Activated B cell treated with CpG ODN at 0.5 μM for 24 hours (primary cell): ENCODE results near the gene SCAMP4. TPM values are rescaled to one million over a fixed set of nuclear protein-coding genes. Genes with fewer than 3 reads are reported as not detected.

Source experiments
- ATAC-seq: fragments of 200-7000 bp; cut with Tn5 transposase; one replicate; pipeline ENCODE4 v1.10.0; 2021; ENCODE audit warnings: low read depth, mild to moderate bottlenecking, moderate library complexity
- CTCF ChIA-PET: fragments of 350-600 bp; sonication (Branson Sonifier 250); formaldehyde crosslinking; loops from one replicate; lab custom pipeline; 2021; ENCODE audit warnings: antibody characterized with exemption; lab: Charles Lee
- POLR2A ChIA-PET: fragments of 350-600 bp; sonication (Branson Sonifier 250); formaldehyde crosslinking; loops from one replicate; lab custom pipeline; 2021; ENCODE audit warnings: antibody characterized with exemption; lab: Charles Lee
- DNase-seq: peaks from one replicate; pipeline ENCODE4 v3.0.0; 2022
- H3K27ac Mint-ChIP-seq: one replicate; pipeline ENCODE4 v1.8.0; 2020; ENCODE audit warnings: mixed read lengths
- H3K27me3 Mint-ChIP-seq: one replicate; pipeline ENCODE4 v1.8.0; 2021; ENCODE audit warnings: mixed read lengths
- H3K36me3 Mint-ChIP-seq: one replicate; pipeline ENCODE4 v1.8.0; 2021; ENCODE audit warnings: low read depth, mixed read lengths
- H3K4me1 Mint-ChIP-seq: one replicate; pipeline ENCODE4 v1.8.0; 2021; ENCODE audit warnings: mixed read lengths
- H3K4me3 Mint-ChIP-seq: one replicate; pipeline ENCODE4 v1.8.0; 2020; ENCODE audit warnings: mild to moderate bottlenecking, mixed read lengths
- H3K9me3 Mint-ChIP-seq: one replicate; pipeline ENCODE4 v1.8.0; 2020; ENCODE audit warnings: mixed read lengths
- intact Hi-C: fragments of 100-400 bp; cut with micrococcal nuclease; formaldehyde crosslinking; loops from one replicate; pipeline ENCODE4 v1.15.1; 2024
- total RNA-seq: library from RNA; stranded (reverse); gene quantifications from 2 replicates; pipeline ENCODE4 v1.2.3, GENCODE V29; 2022
- TF ChIP-seq, protein P1 (sequence below): fragments of 200-600 bp; IDR thresholded peaks from one replicate; pipeline ENCODE4 v1.8.0; 2022; ENCODE audit warnings: antibody characterized with exemption, mild to moderate bottlenecking

The SCAMP4 gene
- total RNA-seq, 1 donor from 2014 or later: 59.7 TPM

DNA sequence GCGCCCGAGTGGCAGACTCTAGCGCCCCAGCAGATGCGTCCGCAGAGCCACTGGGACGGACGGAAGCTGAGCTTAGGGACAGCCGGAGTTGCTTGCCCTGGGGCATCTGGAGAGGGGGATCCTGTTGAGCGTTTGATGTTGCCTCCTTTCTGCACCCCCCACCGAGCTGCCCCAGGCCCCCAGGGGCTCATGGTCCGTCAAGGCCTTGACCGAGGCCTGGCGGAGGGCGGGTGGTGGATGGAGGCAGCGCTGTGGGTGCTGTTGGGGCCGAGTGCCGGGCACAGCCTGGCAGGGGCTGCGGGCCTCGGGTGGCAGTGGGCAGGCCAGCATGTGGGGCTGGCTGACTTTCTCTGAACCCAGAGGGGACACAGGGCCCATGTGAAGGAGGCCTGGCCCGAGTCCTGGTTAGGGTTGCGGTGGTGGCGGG is 38.5 kb downstream of the SCAMP4 start:
- Mint-ChIP-seq H3K4me3 (peak overlapping the region; percentile 91), H3K9me3 (no peaks in the 10 kb centered on the region), H3K27me3 (no peaks in the 10 kb centered on the region), H3K27ac (peak overlapping the region; percentile 96), H3K36me3 (peaks cover 13% of the 10 kb centered on the region), H3K4me1 (peaks cover 50% of the 10 kb centered on the region)
- no peak for DNase-seq
- no peak for ATAC-seq
- CTCF ChIA-PET: interaction anchor here (1.1 to 1.6 kb wide), 2 partner anchors 14 to 79 kb away, joined by 4 to 5 read pairs; no protein-coding TSS in a partner anchor
- POLR2A ChIA-PET: interaction anchor here (1.2 to 2.2 kb wide), 4 partner anchors 11 to 151 kb away, joined by 3 to 15 read pairs (median 6); no protein-coding TSS in a partner anchor
- TF ChIP-seq, protein P1, sequence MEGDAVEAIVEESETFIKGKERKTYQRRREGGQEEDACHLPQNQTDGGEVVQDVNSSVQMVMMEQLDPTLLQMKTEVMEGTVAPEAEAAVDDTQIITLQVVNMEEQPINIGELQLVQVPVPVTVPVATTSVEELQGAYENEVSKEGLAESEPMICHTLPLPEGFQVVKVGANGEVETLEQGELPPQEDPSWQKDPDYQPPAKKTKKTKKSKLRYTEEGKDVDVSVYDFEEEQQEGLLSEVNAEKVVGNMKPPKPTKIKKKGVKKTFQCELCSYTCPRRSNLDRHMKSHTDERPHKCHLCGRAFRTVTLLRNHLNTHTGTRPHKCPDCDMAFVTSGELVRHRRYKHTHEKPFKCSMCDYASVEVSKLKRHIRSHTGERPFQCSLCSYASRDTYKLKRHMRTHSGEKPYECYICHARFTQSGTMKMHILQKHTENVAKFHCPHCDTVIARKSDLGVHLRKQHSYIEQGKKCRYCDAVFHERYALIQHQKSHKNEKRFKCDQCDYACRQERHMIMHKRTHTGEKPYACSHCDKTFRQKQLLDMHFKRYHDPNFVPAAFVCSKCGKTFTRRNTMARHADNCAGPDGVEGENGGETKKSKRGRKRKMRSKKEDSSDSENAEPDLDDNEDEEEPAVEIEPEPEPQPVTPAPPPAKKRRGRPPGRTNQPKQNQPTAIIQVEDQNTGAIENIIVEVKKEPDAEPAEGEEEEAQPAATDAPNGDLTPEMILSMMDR: no peak
- intact Hi-C loops: loop anchor here (2.0 kb wide), 2 partner anchors 47 to 71 kb away; partner anchors contain the start of gene BTBD2

DNA sequence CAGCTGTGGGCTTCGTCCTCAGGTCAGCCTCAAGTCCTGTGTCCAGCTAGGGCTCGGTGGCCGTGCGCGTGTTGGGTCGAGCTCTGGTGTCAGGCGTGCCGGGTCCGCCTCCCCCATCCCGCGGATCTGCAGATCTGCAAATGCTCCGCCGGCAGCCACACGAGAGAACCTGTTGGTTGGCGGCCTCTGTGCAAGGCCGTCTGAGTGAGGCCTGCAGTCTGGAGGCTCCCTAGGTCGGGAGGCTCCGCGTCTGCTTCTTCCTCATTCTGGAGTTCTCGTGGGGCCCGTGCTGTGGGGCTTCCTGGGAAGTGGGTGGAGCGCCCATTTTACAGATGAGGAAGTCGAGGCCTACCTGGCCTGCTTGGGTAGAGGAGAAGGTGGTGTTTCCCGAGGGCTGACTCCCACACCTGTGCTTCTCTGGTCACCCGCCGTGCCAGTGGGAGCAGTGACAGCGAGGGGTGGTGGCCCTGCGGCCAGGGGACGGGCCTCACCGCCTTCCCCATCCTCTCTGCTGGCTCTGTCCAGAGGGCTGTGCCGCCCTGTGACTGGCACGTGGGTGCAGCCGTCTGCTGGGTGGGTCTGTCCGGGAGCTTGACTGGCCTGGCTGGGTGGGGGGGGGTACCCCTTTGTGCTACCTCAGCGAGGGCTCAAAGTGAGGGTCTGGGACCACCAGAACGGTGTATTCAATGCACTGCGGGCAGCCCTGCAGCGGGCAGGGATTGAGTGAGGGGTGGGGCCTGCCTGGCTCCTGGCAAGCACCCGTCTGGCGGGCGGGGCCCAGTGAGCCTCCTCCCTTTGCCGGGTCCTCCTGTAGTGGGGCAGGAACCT is 39.1 kb downstream of the SCAMP4 start:
- no peaks in the 10 kb centered on the region for H3K27me3 Mint-ChIP-seq
- ChIA-PET CTCF (interaction anchor here (1.1 to 1.6 kb wide), 2 partner anchors 14 to 80 kb away, joined by 4 to 5 read pairs; no protein-coding TSS in a partner anchor), POLR2A (interaction anchor here (1.2 kb wide), 1 partner anchor 108 kb away, joined by 3 read pairs; no protein-coding TSS in a partner anchor)
- ATAC-seq (no peak), DNase-seq (no peak)
- H3K4me3 Mint-ChIP-seq: peak overlapping the region; percentile 19
- H3K27ac Mint-ChIP-seq: peak overlapping the region; percentile 68
- peaks cover 55% of the 10 kb centered on the region for H3K4me1 Mint-ChIP-seq
- peaks cover 18% of the 10 kb centered on the region for H3K36me3 Mint-ChIP-seq
- TF ChIP-seq, protein P1: no peak
- no peaks in the 10 kb centered on the region for H3K9me3 Mint-ChIP-seq
- intact Hi-C loops: no loop called here

DNA sequence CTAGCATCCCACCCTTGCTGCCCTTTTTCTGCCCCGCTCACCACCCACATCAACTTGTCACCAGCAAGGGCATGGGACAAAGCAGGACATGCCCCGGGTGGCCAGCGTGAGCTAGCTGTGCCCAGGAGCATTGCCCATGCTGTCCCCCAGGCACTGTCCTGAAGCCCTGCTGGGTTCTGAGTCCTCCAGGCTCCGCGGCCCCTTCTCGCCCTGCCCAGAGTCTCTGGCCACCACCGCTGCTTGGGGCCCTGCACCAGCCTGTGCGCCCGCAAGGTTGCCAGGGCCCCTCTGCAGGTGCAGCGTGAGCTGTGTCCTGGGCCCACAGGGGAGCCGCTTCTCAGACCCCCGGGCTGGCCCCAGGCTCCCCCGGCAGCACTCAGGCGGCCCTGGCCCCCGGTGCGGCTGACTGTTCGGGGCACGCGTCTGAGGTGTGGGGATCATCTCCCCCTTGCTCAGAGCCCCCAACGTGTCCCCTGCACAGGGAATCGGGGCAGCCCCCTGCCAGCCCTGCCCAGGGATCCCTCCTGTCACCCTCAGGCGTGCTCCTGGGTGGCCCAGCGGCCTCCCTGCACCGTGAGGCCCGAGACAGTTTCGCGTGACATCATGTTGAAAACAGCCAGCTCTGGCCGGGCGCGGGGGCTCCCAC is 39.8 kb downstream of the SCAMP4 start:
- Mint-ChIP-seq H3K4me1 (peaks cover 50% of the 10 kb centered on the region), H3K36me3 (peaks cover 19% of the 10 kb centered on the region), H3K4me3 (no peak overlapping the region), H3K9me3 (no peaks in the 10 kb centered on the region), H3K27ac (no peak overlapping the region), H3K27me3 (no peaks in the 10 kb centered on the region)
- intact Hi-C loops: no loop called here
- ChIA-PET POLR2A (interaction anchor here (0.7 to 1.3 kb wide), 4 partner anchors 60 to 322 kb away, joined by 3 to 6 read pairs (median 4); partner anchors contain the start of gene ABHD17A), CTCF (no interaction called here)
- DNase-seq (no peak), ATAC-seq (no peak)
- TF ChIP-seq, protein P1: no peak

DNA sequence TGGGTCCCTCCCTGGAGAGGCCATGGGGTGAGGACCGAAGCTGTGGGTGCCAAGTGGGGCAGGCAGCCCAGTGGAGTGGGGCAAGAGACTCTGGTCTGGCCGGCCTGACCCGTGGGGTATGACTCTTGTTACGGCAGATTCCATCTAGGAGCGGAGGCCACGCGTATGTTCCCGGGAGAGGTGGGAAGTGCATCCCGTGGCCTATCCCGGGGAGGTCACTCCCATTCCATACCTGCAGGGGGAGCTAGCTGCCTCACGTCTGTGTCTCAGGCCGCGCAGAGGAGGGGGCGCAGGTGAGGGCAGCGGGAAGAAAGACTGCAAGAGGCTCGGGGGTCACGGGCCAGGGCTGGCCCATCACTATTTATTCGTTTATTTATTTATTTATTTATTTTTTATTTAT is 40.7 kb downstream of the SCAMP4 start:
- Mint-ChIP-seq H3K4me3 (peak overlapping the region; percentile 19), H3K4me1 (peaks cover 49% of the 10 kb centered on the region), H3K27ac (peak overlapping the region; percentile 53), H3K36me3 (peaks cover 20% of the 10 kb centered on the region), H3K9me3 (no peaks in the 10 kb centered on the region), H3K27me3 (no peaks in the 10 kb centered on the region)
- CTCF ChIA-PET: no interaction called here
- ATAC-seq (no peak), DNase-seq (no peak)
- POLR2A ChIA-PET: interaction anchor here (0.6 to 1.3 kb wide), 5 partner anchors 35 to 321 kb away, joined by 3 to 5 read pairs (median 3); no protein-coding TSS in a partner anchor
- intact Hi-C loops: no loop called here
- TF ChIP-seq, protein P1: no peak
